Natural killer cell (primary cell): ENCODE measurements around the gene SATL1. TPM values are rescaled to one million over a fixed set of nuclear protein-coding genes. Genes with fewer than 3 reads are reported as not detected.

Experiments used
- ATAC-seq, 3 donors: fragments of 150-1000 bp in 2 of 3; fragments of 200-7000 bp in 1 of 3; cut with Tn5 transposase; 1 replicate in 1 of 3; 2 replicates in 2 of 3; pipeline ENCODE4 v1.10.0; 2021; ENCODE audit warnings: mild to moderate bottlenecking in 2 of 3, moderate library complexity in 2 of 3
- DNase-seq, 2 donors: peaks; one replicate each; pipeline versions ENCODE4 v3.0.0 to v3.0.0-alpha.2; 2013 to 2021; ENCODE audit warnings: mixed read lengths in 1 of 2
- H3K27ac ChIP-seq: one replicate; pipeline ENCODE4 v1.5.1; 2013; ENCODE audit warnings: mild to moderate bottlenecking, low read length
- H3K27me3 ChIP-seq: one replicate; pipeline ENCODE4 v1.6.1; 2013; ENCODE audit warnings: low read length; ENCODE audit not compliant: control insufficient read depth, insufficient read depth
- H3K36me3 ChIP-seq: one replicate; pipeline ENCODE4 v1.6.1; 2013; ENCODE audit warnings: low read length; ENCODE audit not compliant: control insufficient read depth, insufficient read depth
- H3K4me1 ChIP-seq: one replicate; pipeline ENCODE4 v1.6.1; 2013; ENCODE audit warnings: low read length; ENCODE audit not compliant: control insufficient read depth, insufficient read depth
- H3K4me3 ChIP-seq: one replicate; pipeline ENCODE4 v1.5.1; 2013; ENCODE audit warnings: low read length
- H3K9me3 ChIP-seq: one replicate; pipeline ENCODE4 v1.6.1; 2013; ENCODE audit warnings: low read length; ENCODE audit not compliant: control insufficient read depth, insufficient read depth
- H3K27ac Mint-ChIP-seq, 2 donors: one replicate each; pipeline ENCODE4 v1.8.0; 2022; ENCODE audit warnings: mild to moderate bottlenecking in 2 of 2, mixed read lengths in 2 of 2, moderate library complexity in 1 of 2
- H3K27me3 Mint-ChIP-seq, 2 donors: one replicate each; pipeline ENCODE4 v1.8.0; 2022; ENCODE audit warnings: low read depth in 2 of 2, mixed read lengths in 2 of 2
- H3K36me3 Mint-ChIP-seq: one replicate; pipeline ENCODE4 v1.8.0; 2022; ENCODE audit warnings: mixed read lengths
- H3K4me1 Mint-ChIP-seq, 2 donors: one replicate each; pipeline ENCODE4 v1.8.0; 2022; ENCODE audit warnings: mixed read lengths in 2 of 2
- H3K4me3 Mint-ChIP-seq: one replicate; pipeline ENCODE4 v1.8.0; 2022; ENCODE audit warnings: mild to moderate bottlenecking, moderate library complexity, mixed read lengths
- H3K9me3 Mint-ChIP-seq, 2 donors: one replicate each; pipeline ENCODE4 v1.8.0; 2022; ENCODE audit warnings: mixed read lengths in 2 of 2
- WGBS: methylation state at CpG from one replicate; pipeline ENCODE4 v1.1.7; 2013; ENCODE audit warnings: missing lambda C conversion rate; ENCODE audit not compliant: insufficient coverage; 5-methylcytosine and 5-hydroxymethylcytosine counted together
- intact Hi-C: fragments of 100-400 bp; cut with micrococcal nuclease; formaldehyde crosslinking; loops from one replicate; pipeline ENCODE4 v1.14.2; 2022
- total RNA-seq, 4 donors: library from RNA; stranded (reverse); fragments of 120-200 nt in 1 of 4; gene quantifications; one replicate each; pipeline versions ENCODE4 v1.2.3 to v1.2.4, GENCODE V29; 2013 to 2022
- TF ChIP-seq, protein P1 (sequence below): fragments of 200-600 bp; IDR thresholded peaks from one replicate; pipeline ENCODE4 v1.8.0; 2022; ENCODE audit warnings: antibody characterized with exemption

Gene SATL1
- total RNA-seq, 3 donors from 2014 or later (not counting 1 experiment from before 2014, with no cell fraction given) = 0.10 TPM; not detected in 2

- no peak overlapping the region for H3K27ac Mint-ChIP-seq
- no peaks in the 10 kb centered on the region for H3K9me3 ChIP-seq
- peaks cover 0 to 4% of the 10 kb centered on the region in 2 donors for H3K4me1 Mint-ChIP-seq
- peaks cover 0 to 6% of the 10 kb centered on the region in 2 donors for H3K9me3 Mint-ChIP-seq
- intact Hi-C loops = no loop called here
- ATAC-seq (no peak), DNase-seq (no peak)
- H3K27me3 Mint-ChIP-seq = no peaks in the 10 kb centered on the region
- peaks cover 4% of the 10 kb centered on the region for H3K36me3 ChIP-seq
- no peak overlapping the region for H3K4me3 Mint-ChIP-seq
- H3K4me1 ChIP-seq = no peaks in the 10 kb centered on the region
- TF ChIP-seq, protein P1, sequence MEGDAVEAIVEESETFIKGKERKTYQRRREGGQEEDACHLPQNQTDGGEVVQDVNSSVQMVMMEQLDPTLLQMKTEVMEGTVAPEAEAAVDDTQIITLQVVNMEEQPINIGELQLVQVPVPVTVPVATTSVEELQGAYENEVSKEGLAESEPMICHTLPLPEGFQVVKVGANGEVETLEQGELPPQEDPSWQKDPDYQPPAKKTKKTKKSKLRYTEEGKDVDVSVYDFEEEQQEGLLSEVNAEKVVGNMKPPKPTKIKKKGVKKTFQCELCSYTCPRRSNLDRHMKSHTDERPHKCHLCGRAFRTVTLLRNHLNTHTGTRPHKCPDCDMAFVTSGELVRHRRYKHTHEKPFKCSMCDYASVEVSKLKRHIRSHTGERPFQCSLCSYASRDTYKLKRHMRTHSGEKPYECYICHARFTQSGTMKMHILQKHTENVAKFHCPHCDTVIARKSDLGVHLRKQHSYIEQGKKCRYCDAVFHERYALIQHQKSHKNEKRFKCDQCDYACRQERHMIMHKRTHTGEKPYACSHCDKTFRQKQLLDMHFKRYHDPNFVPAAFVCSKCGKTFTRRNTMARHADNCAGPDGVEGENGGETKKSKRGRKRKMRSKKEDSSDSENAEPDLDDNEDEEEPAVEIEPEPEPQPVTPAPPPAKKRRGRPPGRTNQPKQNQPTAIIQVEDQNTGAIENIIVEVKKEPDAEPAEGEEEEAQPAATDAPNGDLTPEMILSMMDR = no peak
- 62% methylated on average over 3 of the region's 4 CpGs for WGBS
- H3K27me3 ChIP-seq = no peaks in the 10 kb centered on the region
- peaks cover 6% of the 10 kb centered on the region for H3K36me3 Mint-ChIP-seq
- no peak overlapping the region for H3K27ac ChIP-seq
- no peak overlapping the region for H3K4me3 ChIP-seq
Measured at GRCh38 chrX:85065512-85066198, 177.9 kb downstream of the SATL1 start.

- intact Hi-C loops = no loop called here
- Histone ChIP-seq H3K27ac (no peak overlapping the region), H3K4me1 (no peaks in the 10 kb centered on the region), H3K4me3 (no peak overlapping the region), H3K27me3 (no peaks in the 10 kb centered on the region), H3K36me3 (no peaks in the 10 kb centered on the region), H3K9me3 (no peaks in the 10 kb centered on the region)
- Mint-ChIP-seq H3K4me1 (no peaks in the 10 kb centered on the region), H3K36me3 (no peaks in the 10 kb centered on the region), H3K27me3 (no peaks in the 10 kb centered on the region), H3K4me3 (no peak overlapping the region), H3K9me3 (no peaks in the 10 kb centered on the region), H3K27ac (no peak overlapping the region)
- 75% methylated on average over 1 of the region's 2 CpGs for WGBS
- TF ChIP-seq, protein P1 = no peak
- DNase-seq = peak in 1 of 2 donors; percentile 1
- no peak for ATAC-seq
Measured at GRCh38 chrX:85052636-85053343, 190.8 kb downstream of the SATL1 start.

GRCh38 chrX:85052205-85052604, 191.4 kb downstream of the SATL1 start:
- no peak overlapping the region for H3K4me3 ChIP-seq
- intact Hi-C loops = no loop called here
- H3K36me3 ChIP-seq = no peaks in the 10 kb centered on the region
- DNase-seq = no peak
- Mint-ChIP-seq H3K4me3 (no peak overlapping the region), H3K27me3 (no peaks in the 10 kb centered on the region), H3K4me1 (no peaks in the 10 kb centered on the region), H3K9me3 (no peaks in the 10 kb centered on the region), H3K36me3 (no peaks in the 10 kb centered on the region), H3K27ac (no peak overlapping the region)
- no peak overlapping the region for H3K27ac ChIP-seq
- ATAC-seq = no peak
- no peaks in the 10 kb centered on the region for H3K9me3 ChIP-seq
- no CpG with 5 or more reads among the region's 3 CpGs for WGBS
- TF ChIP-seq, protein P1 = no peak
- no peaks in the 10 kb centered on the region for H3K27me3 ChIP-seq
- no peaks in the 10 kb centered on the region for H3K4me1 ChIP-seq
